ENCODE measurements around the gene SLC5A11. TPM values are rescaled to one million over a fixed set of nuclear protein-coding genes. Genes with fewer than 3 reads are reported as not detected.

SLC5A11 gene
- total and polyA plus RNA-seq, 2 of the 13 experiments (the other 11 are each of a cell fraction or from before 2014, with no cell fraction given) = 1.2 to 3.3 TPM

DNA sequence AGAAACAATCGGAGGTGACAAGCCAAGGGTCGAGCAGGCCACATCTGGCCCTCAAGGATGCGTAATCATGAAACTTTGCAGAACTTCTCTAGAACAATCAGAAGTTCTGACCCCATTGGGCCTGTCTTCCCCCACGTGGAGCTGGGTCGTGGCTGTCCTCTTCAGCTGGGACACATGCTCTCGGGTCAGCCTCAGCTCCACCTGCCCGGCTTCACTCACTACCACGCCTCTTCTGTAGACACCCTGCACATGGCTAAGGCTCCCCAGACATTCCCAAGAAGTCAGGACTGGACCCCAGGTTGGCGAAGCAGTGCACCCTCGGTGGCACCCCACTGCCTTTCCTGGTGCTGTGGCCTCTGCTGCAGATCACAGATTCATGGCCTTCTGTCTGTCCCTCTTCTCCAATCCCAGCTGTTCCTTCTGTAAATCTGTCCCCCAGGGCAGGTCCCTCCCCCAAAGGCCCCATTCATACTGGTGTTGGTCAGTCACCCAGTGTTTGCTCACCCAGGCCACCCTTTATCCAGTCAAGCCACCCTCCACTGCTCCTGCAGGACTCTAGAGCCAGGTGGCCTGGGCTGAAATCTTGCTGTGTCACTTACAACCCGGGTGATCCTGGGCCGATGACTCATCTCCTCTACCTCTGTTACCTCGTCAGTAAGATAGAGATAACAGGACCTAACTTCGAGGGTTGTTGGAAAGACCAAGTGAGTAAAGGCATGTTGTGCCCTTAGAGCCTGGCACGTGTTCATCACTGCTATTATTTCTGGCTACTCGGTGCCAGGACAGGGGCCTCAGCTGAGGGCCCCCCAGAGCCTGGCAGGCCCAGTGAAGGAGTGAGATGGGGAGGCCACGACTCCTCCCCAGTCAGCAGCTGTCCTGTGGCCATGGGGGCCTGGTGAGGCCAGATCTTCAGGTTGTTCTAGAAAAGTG, 1.4 kb upstream of the SLC5A11 start (continued):
- TF ChIP-seq SIN3B (IDR thresholded peaks at IDR 0.05; ENCODE audit: low read length) (no peak), NFE2 (CRISPR knock-in tag; IDR thresholded peaks at IDR 0.05) (peak; percentile 96), KDM1A (CRISPR knock-in tag; IDR thresholded peaks at IDR 0.05) (peak; percentile 65), HOXA3 (CRISPR knock-in tag; IDR thresholded peaks at IDR 0.05) (peak; percentile 27; the same call in 1 of the 2 replicates), ZC3H13 (CRISPR knock-in tag; IDR thresholded peaks at IDR 0.05) (no peak), SETDB1 (CRISPR knock-in tag; IDR thresholded peaks at IDR 0.05; ENCODE audit: borderline replicate concordance) (0 out of 2 replicates have a peak, but pooled peaks have one; percentile 22), ZNF460 (CRISPR knock-in tag; IDR thresholded peaks at IDR 0.05; ENCODE audit: borderline replicate concordance) (no peak), ZFP41 (CRISPR knock-in tag; IDR thresholded peaks at IDR 0.05; ENCODE audit: borderline replicate concordance) (no peak), ZNF251 (CRISPR knock-in tag; IDR thresholded peaks at IDR 0.05) (no peak), ZNF598 (CRISPR knock-in tag; IDR thresholded peaks at IDR 0.05; ENCODE audit: borderline replicate concordance) (no peak), RARG (CRISPR knock-in tag; IDR thresholded peaks at IDR 0.05; ENCODE audit: low read depth) (no peak), KLF15 (CRISPR knock-in tag; IDR thresholded peaks at IDR 0.05; ENCODE audit: borderline replicate concordance) (no peak), ADNP (CRISPR knock-in tag; IDR thresholded peaks at IDR 0.05) (no peak), SYNCRIP (IDR thresholded peaks at IDR 0.05; ENCODE audit: insufficient read depth, low read depth, low read length) (no peak), NCOR1 (IDR thresholded peaks at IDR 0.05; ENCODE audit: borderline replicate concordance, low read length) (no peak), HOXA9 (CRISPR knock-in tag; IDR thresholded peaks at IDR 0.05; ENCODE audit: borderline replicate concordance) (no peak)
- TF ChIP-seq, protein P1, sequence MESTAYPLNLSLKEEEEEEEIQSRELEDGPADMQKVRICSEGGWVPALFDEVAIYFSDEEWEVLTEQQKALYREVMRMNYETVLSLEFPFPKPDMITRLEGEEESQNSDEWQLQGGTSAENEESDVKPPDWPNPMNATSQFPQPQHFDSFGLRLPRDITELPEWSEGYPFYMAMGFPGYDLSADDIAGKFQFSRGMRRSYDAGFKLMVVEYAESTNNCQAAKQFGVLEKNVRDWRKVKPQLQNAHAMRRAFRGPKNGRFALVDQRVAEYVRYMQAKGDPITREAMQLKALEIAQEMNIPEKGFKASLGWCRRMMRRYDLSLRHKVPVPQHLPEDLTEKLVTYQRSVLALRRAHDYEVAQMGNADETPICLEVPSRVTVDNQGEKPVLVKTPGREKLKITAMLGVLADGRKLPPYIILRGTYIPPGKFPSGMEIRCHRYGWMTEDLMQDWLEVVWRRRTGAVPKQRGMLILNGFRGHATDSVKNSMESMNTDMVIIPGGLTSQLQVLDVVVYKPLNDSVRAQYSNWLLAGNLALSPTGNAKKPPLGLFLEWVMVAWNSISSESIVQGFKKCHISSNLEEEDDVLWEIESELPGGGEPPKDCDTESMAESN (CRISPR knock-in tag; conservative IDR thresholded peaks at IDR 0.05) = no peak
- TF ChIP-seq, protein P2, sequence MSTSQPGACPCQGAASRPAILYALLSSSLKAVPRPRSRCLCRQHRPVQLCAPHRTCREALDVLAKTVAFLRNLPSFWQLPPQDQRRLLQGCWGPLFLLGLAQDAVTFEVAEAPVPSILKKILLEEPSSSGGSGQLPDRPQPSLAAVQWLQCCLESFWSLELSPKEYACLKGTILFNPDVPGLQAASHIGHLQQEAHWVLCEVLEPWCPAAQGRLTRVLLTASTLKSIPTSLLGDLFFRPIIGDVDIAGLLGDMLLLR (CRISPR knock-in tag; IDR thresholded peaks at IDR 0.05) = peak; percentile 72; the same call in 1 of the 2 replicates
- TF ChIP-seq, protein P3, sequence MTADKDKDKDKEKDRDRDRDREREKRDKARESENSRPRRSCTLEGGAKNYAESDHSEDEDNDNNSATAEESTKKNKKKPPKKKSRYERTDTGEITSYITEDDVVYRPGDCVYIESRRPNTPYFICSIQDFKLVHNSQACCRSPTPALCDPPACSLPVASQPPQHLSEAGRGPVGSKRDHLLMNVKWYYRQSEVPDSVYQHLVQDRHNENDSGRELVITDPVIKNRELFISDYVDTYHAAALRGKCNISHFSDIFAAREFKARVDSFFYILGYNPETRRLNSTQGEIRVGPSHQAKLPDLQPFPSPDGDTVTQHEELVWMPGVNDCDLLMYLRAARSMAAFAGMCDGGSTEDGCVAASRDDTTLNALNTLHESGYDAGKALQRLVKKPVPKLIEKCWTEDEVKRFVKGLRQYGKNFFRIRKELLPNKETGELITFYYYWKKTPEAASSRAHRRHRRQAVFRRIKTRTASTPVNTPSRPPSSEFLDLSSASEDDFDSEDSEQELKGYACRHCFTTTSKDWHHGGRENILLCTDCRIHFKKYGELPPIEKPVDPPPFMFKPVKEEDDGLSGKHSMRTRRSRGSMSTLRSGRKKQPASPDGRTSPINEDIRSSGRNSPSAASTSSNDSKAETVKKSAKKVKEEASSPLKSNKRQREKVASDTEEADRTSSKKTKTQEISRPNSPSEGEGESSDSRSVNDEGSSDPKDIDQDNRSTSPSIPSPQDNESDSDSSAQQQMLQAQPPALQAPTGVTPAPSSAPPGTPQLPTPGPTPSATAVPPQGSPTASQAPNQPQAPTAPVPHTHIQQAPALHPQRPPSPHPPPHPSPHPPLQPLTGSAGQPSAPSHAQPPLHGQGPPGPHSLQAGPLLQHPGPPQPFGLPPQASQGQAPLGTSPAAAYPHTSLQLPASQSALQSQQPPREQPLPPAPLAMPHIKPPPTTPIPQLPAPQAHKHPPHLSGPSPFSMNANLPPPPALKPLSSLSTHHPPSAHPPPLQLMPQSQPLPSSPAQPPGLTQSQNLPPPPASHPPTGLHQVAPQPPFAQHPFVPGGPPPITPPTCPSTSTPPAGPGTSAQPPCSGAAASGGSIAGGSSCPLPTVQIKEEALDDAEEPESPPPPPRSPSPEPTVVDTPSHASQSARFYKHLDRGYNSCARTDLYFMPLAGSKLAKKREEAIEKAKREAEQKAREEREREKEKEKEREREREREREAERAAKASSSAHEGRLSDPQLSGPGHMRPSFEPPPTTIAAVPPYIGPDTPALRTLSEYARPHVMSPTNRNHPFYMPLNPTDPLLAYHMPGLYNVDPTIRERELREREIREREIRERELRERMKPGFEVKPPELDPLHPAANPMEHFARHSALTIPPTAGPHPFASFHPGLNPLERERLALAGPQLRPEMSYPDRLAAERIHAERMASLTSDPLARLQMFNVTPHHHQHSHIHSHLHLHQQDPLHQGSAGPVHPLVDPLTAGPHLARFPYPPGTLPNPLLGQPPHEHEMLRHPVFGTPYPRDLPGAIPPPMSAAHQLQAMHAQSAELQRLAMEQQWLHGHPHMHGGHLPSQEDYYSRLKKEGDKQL (CRISPR knock-in tag; IDR thresholded peaks at IDR 0.05; ENCODE audit: low read depth) = no peak
- TF ChIP-seq, protein P4, sequence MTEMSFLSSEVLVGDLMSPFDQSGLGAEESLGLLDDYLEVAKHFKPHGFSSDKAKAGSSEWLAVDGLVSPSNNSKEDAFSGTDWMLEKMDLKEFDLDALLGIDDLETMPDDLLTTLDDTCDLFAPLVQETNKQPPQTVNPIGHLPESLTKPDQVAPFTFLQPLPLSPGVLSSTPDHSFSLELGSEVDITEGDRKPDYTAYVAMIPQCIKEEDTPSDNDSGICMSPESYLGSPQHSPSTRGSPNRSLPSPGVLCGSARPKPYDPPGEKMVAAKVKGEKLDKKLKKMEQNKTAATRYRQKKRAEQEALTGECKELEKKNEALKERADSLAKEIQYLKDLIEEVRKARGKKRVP (CRISPR knock-in tag; IDR thresholded peaks at IDR 0.05) = no peak

Measured in HepG2 (cell line).